ENCODE data around the gene KPNA4. TPM values are rescaled to one million over a fixed set of nuclear protein-coding genes. Genes with fewer than 3 reads are reported as not detected.

Gene KPNA4
- polyA plus RNA-seq, 1 experiment: 28.4 TPM

- POLR2A ChIA-PET: no interaction called here
- no peak for DNase-seq (ENCODE audit: low read depth, low spot score)
- TF ChIP-seq CTCF (IDR thresholded peaks at IDR 0.05; ENCODE audit: low read depth, low read length): no peak
- no peaks in the 10 kb centered on the region for H3K27me3 ChIP-seq (ENCODE audit: control insufficient read depth, insufficient read depth, low read length)
- no peak overlapping the region for H3K4me3 ChIP-seq (ENCODE audit: low read depth, low read length)
- H3K27ac ChIP-seq (ENCODE audit: low read depth, low read length): no peak overlapping the region
- CTCF ChIA-PET: interaction anchor here (1.4 kb wide), 1 partner anchor 433 kb away, joined by 3 read pairs; no protein-coding TSS in a partner anchor
- H3K9me3 ChIP-seq (ENCODE audit: control insufficient read depth, insufficient read depth, low read length): peaks cover 5% of the 10 kb centered on the region; the same call in 1 of the 2 replicates
These were observed 100.4 kb downstream of the KPNA4 start for GRCh38 chr3:160464971-160465370.

GRCh38 chr3:160464321-160464720 is 101.0 kb downstream of the KPNA4 start:
- H3K9me3 ChIP-seq (ENCODE audit: control insufficient read depth, insufficient read depth, low read length): peaks cover 5% of the 10 kb centered on the region; the same call in 1 of the 2 replicates
- H3K27ac ChIP-seq (ENCODE audit: low read depth, low read length): no peak overlapping the region
- no peak overlapping the region for H3K4me3 ChIP-seq (ENCODE audit: low read depth, low read length)
- ChIA-PET POLR2A (no interaction called here), CTCF (interaction anchor here (1.4 kb wide), 1 partner anchor 432 kb away, joined by 3 read pairs; no protein-coding TSS in a partner anchor)
- no peak for TF ChIP-seq CTCF (IDR thresholded peaks at IDR 0.05; ENCODE audit: low read depth, low read length)
- H3K27me3 ChIP-seq (ENCODE audit: control insufficient read depth, insufficient read depth, low read length): no peaks in the 10 kb centered on the region
- DNase-seq (ENCODE audit: low read depth, low spot score): no peak

- POLR2A ChIA-PET: no interaction called here
- Histone ChIP-seq H3K27me3 (ENCODE audit: control insufficient read depth, insufficient read depth, low read length) (no peaks in the 10 kb centered on the region), H3K9me3 (ENCODE audit: control insufficient read depth, insufficient read depth, low read length) (peaks cover 5% of the 10 kb centered on the region; the same call in 1 of the 2 replicates), H3K27ac (ENCODE audit: low read depth, low read length) (no peak overlapping the region), H3K4me3 (ENCODE audit: low read depth, low read length) (no peak overlapping the region)
- no peak for DNase-seq (ENCODE audit: low read depth, low spot score)
- no peak for TF ChIP-seq CTCF (IDR thresholded peaks at IDR 0.05; ENCODE audit: low read depth, low read length)
- CTCF ChIA-PET: no interaction called here
These were observed 105.3 kb downstream of the KPNA4 start for GRCh38 chr3:160460033-160460432.

- ChIA-PET POLR2A (no interaction called here), CTCF (no interaction called here)
- DNase-seq (ENCODE audit: low read depth, low spot score): no peak
- Histone ChIP-seq H3K27ac (ENCODE audit: low read depth, low read length) (no peak overlapping the region), H3K4me3 (ENCODE audit: low read depth, low read length) (no peak overlapping the region), H3K27me3 (ENCODE audit: control insufficient read depth, insufficient read depth, low read length) (no peaks in the 10 kb centered on the region), H3K9me3 (ENCODE audit: control insufficient read depth, insufficient read depth, low read length) (peaks cover 5% of the 10 kb centered on the region; the same call in 1 of the 2 replicates)
- no peak for TF ChIP-seq CTCF (IDR thresholded peaks at IDR 0.05; ENCODE audit: low read depth, low read length)
These were observed 105.9 kb downstream of the KPNA4 start for GRCh38 chr3:160459450-160459970.

GRCh38 chr3:160458151-160458550 is 107.2 kb downstream of the KPNA4 start:
- POLR2A ChIA-PET: no interaction called here
- CTCF ChIA-PET: no interaction called here

More at GRCh38 chr3:160458151-160458550, 107.2 kb downstream of the KPNA4 start:
- DNase-seq (ENCODE audit: low read depth, low spot score): no peak
- no peak for TF ChIP-seq CTCF (IDR thresholded peaks at IDR 0.05; ENCODE audit: low read depth, low read length)
- Histone ChIP-seq H3K27ac (ENCODE audit: low read depth, low read length) (no peak overlapping the region), H3K9me3 (ENCODE audit: control insufficient read depth, insufficient read depth, low read length) (peaks cover 5% of the 10 kb centered on the region; the same call in 1 of the 2 replicates), H3K4me3 (ENCODE audit: low read depth, low read length) (no peak overlapping the region), H3K27me3 (ENCODE audit: control insufficient read depth, insufficient read depth, low read length) (no peaks in the 10 kb centered on the region)

Measured in AG04450 (cell line).